Ammon's horn (tissue), 1 donor: ENCODE measurements around the gene PACRG.

Experiments
- DNase-seq: peaks from one replicate; pipeline ENCODE4 v3.0.0-alpha.2; 2016; ENCODE audit warnings: low spot score

Gene PACRG

GRCh38 chr6:163008626-163009025, 280.9 kb downstream of the PACRG start:
- DNase-seq = no peak

- DNase-seq = no peak
Measured at GRCh38 chr6:163010145-163010544, 282.4 kb downstream of the PACRG start.

- DNase-seq = no peak
Measured at GRCh38 chr6:163014736-163015135, 287.0 kb downstream of the PACRG start.

- DNase-seq = no peak
Measured at GRCh38 chr6:163017801-163018200, 290.0 kb downstream of the PACRG start.

- DNase-seq = no peak
Measured at GRCh38 chr6:163019926-163020325, 292.2 kb downstream of the PACRG start.

- no peak for DNase-seq
Measured at GRCh38 chr6:163021054-163021453, 293.3 kb downstream of the PACRG start.

- DNase-seq = no peak
Measured at GRCh38 chr6:163023700-163024099, 295.9 kb downstream of the PACRG start.

- no peak for DNase-seq
Measured at GRCh38 chr6:163026893-163027292, 299.1 kb downstream of the PACRG start.

GRCh38 chr6:163030980-163031379, 303.2 kb downstream of the PACRG start:
- no peak for DNase-seq

GRCh38 chr6:163031931-163032330, 304.2 kb downstream of the PACRG start:
- DNase-seq = no peak

GRCh38 chr6:163036160-163036645, 308.4 kb downstream of the PACRG start:
- DNase-seq = no peak

- DNase-seq = no peak
Measured at GRCh38 chr6:163038317-163038716, 310.5 kb downstream of the PACRG start.

- no peak for DNase-seq
Measured at GRCh38 chr6:163048345-163048744, 320.6 kb downstream of the PACRG start.

GRCh38 chr6:163053667-163054344, 326.0 kb downstream of the PACRG start:
- no peak for DNase-seq

GRCh38 chr6:163054641-163055040, 326.9 kb downstream of the PACRG start:
- no peak for DNase-seq

GRCh38 chr6:163057260-163057659, 329.5 kb downstream of the PACRG start:
- no peak for DNase-seq

GRCh38 chr6:163062790-163063189, 335.0 kb downstream of the PACRG start:
- DNase-seq = no peak

- no peak for DNase-seq
Measured at GRCh38 chr6:163063561-163063960, 335.8 kb downstream of the PACRG start.

GRCh38 chr6:163064397-163064796, 336.6 kb downstream of the PACRG start:
- no peak for DNase-seq

- DNase-seq = no peak
Measured at GRCh38 chr6:163066200-163066599, 338.4 kb downstream of the PACRG start.

GRCh38 chr6:163077134-163077533, 349.4 kb downstream of the PACRG start:
- no peak for DNase-seq

- no peak for DNase-seq
Measured at GRCh38 chr6:163078712-163079111, 350.9 kb downstream of the PACRG start.

- no peak for DNase-seq
Measured at GRCh38 chr6:163080228-163080627, 352.5 kb downstream of the PACRG start.

- DNase-seq = no peak
Measured at GRCh38 chr6:163083141-163083540, 355.4 kb downstream of the PACRG start.
